CD4-positive, CD25-positive, alpha-beta regulatory T cell (primary cell): ENCODE measurements around the gene SLC13A1. TPM values are rescaled to one million over a fixed set of nuclear protein-coding genes. Genes with fewer than 3 reads are reported as not detected.

Experiments used
- polyA plus RNA-seq, 4 donors: library from polyadenylated mRNA; unstranded; fragments of 300-500 nt; fragmentation: Illumina TruSeq; gene quantifications; one replicate each; pipeline ENCODE4 v1.2.3, GENCODE V29; 2021
- total RNA-seq: library from RNA; stranded (reverse); gene quantifications from one replicate; pipeline ENCODE4 v1.2.3, GENCODE V29; 2022

The SLC13A1 gene
- total and polyA plus RNA-seq, 5 donors from 2014 or later = not detected

Other genes with a start within 250 kb of the SLC13A1 start
- not detected for gene TAS2R16, start 204.3 kb downstream of the SLC13A1 start, total RNA-seq
- gene TAS2R16, start 204.3 kb downstream of the SLC13A1 start, polyA plus RNA-seq = not detected